ENCODE data around the gene UQCRQ. TPM values are rescaled to one million over a fixed set of nuclear protein-coding genes. Genes with fewer than 3 reads are reported as not detected.

UQCRQ gene
- polyA plus RNA-seq, 1 of the 3 experiments (the other 2 are of a cell fraction): 694 TPM

DNA sequence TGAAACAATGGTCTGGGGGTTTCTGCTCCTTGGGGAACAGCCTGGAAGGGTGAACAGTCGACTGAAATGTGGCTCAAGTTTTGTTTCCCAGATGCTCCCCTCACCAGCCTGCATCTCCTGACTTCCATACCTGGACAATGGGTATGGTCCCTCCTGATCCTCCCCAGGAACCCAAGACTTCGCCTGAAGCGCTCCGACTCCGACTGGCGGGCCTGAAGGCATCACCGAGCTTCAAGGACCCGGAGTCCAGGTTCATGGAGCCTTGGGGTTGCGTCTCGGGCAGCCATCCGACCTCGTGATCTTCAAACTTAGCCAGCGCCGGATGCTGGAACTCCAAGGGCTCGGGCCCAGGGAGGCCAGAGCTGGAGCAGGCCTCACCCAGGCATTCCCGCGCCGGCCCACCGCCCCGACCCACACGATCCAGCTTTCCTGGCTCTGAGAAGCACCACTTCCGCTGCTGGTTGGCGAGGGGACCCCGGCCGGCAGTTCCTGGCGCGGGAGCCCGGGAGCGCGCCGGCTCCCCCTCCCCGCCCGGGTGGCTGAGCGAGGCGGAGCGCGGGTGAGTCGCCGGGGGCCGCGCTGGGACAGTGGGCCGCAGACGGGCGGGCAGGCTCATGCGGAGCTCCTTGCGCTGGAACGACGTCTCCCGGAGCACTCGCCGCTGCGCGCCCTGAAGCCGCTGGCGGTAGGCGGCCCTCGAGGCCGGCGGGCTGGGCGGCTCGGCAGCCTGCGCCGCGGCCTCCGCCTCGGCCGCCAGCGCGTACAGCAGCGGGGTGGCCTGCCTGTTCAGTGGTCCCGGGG is 41.2 kb upstream of the UQCRQ start:
- Histone ChIP-seq H3K9me2 (no peaks in the 10 kb centered on the region), H3K27ac (ENCODE audit: low read depth in 2 of 2, low read length in 1 of 2) (no peak overlapping the region), H3K4me2 (no peak overlapping the region), H3K79me2 (ENCODE audit: insufficient read depth) (no peaks in the 10 kb centered on the region), H3K4me1 (ENCODE audit: control insufficient read depth in 1 of 2, insufficient read depth in 2 of 2, low read depth in 1 of 2, low read length in 1 of 2) (peaks cover 0 to 10% of the 10 kb centered on the region in 2 experiments; a peak in 1 of 4 replicates), H3K36me3 (replicated peaks in 1 of 2; ENCODE audit: control insufficient read depth in 1 of 2, insufficient read depth in 2 of 2, low read length in 1 of 2) (no peaks in the 10 kb centered on the region), H3K9me3 (no peaks in the 10 kb centered on the region), H3F3A (replicated peaks; ENCODE audit: insufficient read depth) (no peaks in the 10 kb centered on the region), H3K27me3 (ENCODE audit: insufficient read depth) (no peaks in the 10 kb centered on the region), H4K20me1 (ENCODE audit: insufficient read depth) (no peaks in the 10 kb centered on the region), H3K9ac (no peak overlapping the region), H3K4me3 (ENCODE audit: low read depth in 2 of 2, low read length in 1 of 2) (no peak overlapping the region), H2AFZ (ENCODE audit: low read depth) (no peak overlapping the region)
- ChIA-PET POLR2A (no interaction called here), CTCF (interaction anchor here (1.3 to 6.8 kb wide), 3 partner anchors 11 to 298 kb away, joined by 3 to 88 read pairs (median 3); no protein-coding TSS in a partner anchor)
- WGBS (ENCODE audit: low lambda C conversion rate): 95% methylated on average over 50 of the region's 71 CpGs
- TF ChIP-seq NRF1 (IDR thresholded peaks at IDR 0.05; ENCODE audit: low read depth, low read length) (no peak), RCOR1 (IDR thresholded peaks at IDR 0.05; ENCODE audit: low read length) (no peak), RXRA (IDR thresholded peaks at IDR 0.05; ENCODE audit: borderline replicate concordance, low read depth) (no peak), POLR2AphosphoS5 (IDR thresholded peaks at IDR 0.05; ENCODE audit: low read depth, low read length) (no peak), TCF12 (IDR thresholded peaks at IDR 0.05) (no peak), TAF1 (IDR thresholded peaks at IDR 0.05; ENCODE audit: borderline replicate concordance, low read depth, low read length) (no peak)
- TF ChIP-seq, protein P1, sequence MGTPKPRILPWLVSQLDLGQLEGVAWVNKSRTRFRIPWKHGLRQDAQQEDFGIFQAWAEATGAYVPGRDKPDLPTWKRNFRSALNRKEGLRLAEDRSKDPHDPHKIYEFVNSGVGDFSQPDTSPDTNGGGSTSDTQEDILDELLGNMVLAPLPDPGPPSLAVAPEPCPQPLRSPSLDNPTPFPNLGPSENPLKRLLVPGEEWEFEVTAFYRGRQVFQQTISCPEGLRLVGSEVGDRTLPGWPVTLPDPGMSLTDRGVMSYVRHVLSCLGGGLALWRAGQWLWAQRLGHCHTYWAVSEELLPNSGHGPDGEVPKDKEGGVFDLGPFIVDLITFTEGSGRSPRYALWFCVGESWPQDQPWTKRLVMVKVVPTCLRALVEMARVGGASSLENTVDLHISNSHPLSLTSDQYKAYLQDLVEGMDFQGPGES (IDR thresholded peaks at IDR 0.05; ENCODE audit: low read depth, low read length): no peak
- TF ChIP-seq, protein P2, sequence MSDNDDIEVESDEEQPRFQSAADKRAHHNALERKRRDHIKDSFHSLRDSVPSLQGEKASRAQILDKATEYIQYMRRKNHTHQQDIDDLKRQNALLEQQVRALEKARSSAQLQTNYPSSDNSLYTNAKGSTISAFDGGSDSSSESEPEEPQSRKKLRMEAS (IDR thresholded peaks at IDR 0.05; ENCODE audit: low read depth): no peak
- no peak for DNase-seq

DNA sequence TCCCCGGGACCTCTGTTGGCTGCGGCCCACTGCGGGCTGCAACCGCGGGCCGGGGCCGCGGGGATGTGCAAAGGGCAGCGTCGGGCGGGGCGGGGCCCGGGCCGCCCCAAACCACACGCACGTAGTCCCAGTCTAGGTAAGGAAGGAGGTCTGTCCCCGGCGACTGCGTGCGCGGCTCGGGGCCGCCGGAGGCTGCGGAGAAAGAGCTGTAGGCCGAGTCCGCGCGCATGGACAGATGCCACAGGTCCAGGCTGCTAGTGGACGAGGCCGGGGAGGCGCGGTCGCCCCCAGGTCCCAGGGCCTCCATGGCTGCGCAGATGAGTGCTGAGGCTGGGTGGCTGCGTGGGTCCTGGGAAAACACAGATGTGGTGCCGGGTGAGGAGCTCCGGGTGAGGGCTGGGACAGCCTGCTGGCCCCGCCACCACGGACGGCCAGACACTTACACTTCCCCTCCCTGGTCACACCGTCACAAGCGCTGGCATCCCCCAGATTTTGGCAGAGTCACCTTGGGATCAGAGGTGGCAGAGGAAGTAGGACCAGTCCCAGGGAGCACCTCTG is 40.5 kb upstream of the UQCRQ start:
- Histone ChIP-seq H3K36me3 (replicated peaks in 1 of 2; ENCODE audit: control insufficient read depth in 1 of 2, insufficient read depth in 2 of 2, low read length in 1 of 2) (no peaks in the 10 kb centered on the region), H3K27me3 (ENCODE audit: insufficient read depth) (no peaks in the 10 kb centered on the region), H3K9me2 (no peaks in the 10 kb centered on the region), H3K79me2 (ENCODE audit: insufficient read depth) (no peaks in the 10 kb centered on the region), H3K27ac (ENCODE audit: low read depth in 2 of 2, low read length in 1 of 2) (no peak overlapping the region), H3K4me1 (ENCODE audit: control insufficient read depth in 1 of 2, insufficient read depth in 2 of 2, low read depth in 1 of 2, low read length in 1 of 2) (peaks cover 0 to 8% of the 10 kb centered on the region in 2 experiments; a peak in 1 of 4 replicates), H3K4me2 (no peak overlapping the region), H2AFZ (ENCODE audit: low read depth) (no peak overlapping the region), H3K9me3 (no peaks in the 10 kb centered on the region), H4K20me1 (ENCODE audit: insufficient read depth) (no peaks in the 10 kb centered on the region), H3K4me3 (ENCODE audit: low read depth in 2 of 2, low read length in 1 of 2) (no peak overlapping the region), H3F3A (replicated peaks; ENCODE audit: insufficient read depth) (no peaks in the 10 kb centered on the region), H3K9ac (no peak overlapping the region)
- no peak for TF ChIP-seq NFIC (IDR thresholded peaks at IDR 0.05; ENCODE audit: borderline replicate concordance)
- no peak for TF ChIP-seq TEAD4 (IDR thresholded peaks at IDR 0.05; ENCODE audit: borderline replicate concordance, insufficient read depth)
- TF ChIP-seq SMC3 (IDR thresholded peaks at IDR 0.05; ENCODE audit: low read depth, low read length): no peak
- TF ChIP-seq, protein P2 (IDR thresholded peaks at IDR 0.05; ENCODE audit: low read depth): no peak
- TF ChIP-seq YY1 (IDR thresholded peaks at IDR 0.05; ENCODE audit: low read depth): no peak
- no peak for TF ChIP-seq MXI1 (IDR thresholded peaks at IDR 0.05; ENCODE audit: low read depth, low read length)
- no peak for TF ChIP-seq FOXJ3 (CRISPR knock-in tag; IDR thresholded peaks at IDR 0.05)
- no peak for TF ChIP-seq FOSL2 (IDR thresholded peaks at IDR 0.05; ENCODE audit: borderline replicate concordance, low read depth)
- no peak for TF ChIP-seq ELF1 (IDR thresholded peaks at IDR 0.05)
- POLR2A ChIA-PET: no interaction called here
- CTCF ChIA-PET: interaction anchor here (1.3 to 2.2 kb wide), 2 partner anchors 58 to 71 kb away, joined by 3 to 7 read pairs; no protein-coding TSS in a partner anchor
- WGBS (ENCODE audit: low lambda C conversion rate): 98% methylated on average over 35 of the region's 43 CpGs
- DNase-seq: no peak

All from SK-N-SH (cell line).